GM18526 (cell line): ENCODE measurements around the gene AQP7.
"Not testable (repeated sequence)": the region's sequence is repeated elsewhere in the genome, so short reads cannot be mapped to it uniquely, and the experiment has no call there.

Experiments used
- POLR2A ChIP-seq: IDR thresholded peaks from 3 replicates; pipeline ENCODE4 v1.6.1; 2011; ENCODE audit not compliant: insufficient read length; ENCODE audit errors: extremely low read depth

The AQP7 gene

DNA sequence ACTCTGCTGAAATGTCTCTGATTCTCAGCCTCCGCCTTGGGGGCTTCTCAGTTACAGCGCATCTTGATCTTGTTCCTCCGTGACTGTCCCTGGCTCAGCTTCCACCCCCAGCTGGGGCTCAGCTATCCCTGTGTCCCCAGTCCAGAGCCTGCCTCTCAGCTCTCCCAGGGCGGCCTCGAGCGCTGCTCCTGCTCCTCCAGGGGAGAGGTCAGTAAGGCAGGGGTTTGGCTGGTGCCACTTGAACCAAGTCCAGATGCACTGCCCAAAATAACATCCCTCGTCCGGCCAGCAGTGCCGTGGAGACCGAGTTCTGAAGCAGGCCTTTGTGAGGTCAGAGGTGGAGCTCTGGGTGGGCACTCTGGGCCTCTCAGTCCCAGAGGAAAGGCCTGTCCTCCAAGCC is at the start of gene AQP7:
AQP7 (minus strand) TSS at position 198 of the 400 bp plus-strand sequence. CDS start 1,306 bp downstream, outside the sequence.
- not testable (repeated sequence) for TF ChIP-seq POLR2A

DNA sequence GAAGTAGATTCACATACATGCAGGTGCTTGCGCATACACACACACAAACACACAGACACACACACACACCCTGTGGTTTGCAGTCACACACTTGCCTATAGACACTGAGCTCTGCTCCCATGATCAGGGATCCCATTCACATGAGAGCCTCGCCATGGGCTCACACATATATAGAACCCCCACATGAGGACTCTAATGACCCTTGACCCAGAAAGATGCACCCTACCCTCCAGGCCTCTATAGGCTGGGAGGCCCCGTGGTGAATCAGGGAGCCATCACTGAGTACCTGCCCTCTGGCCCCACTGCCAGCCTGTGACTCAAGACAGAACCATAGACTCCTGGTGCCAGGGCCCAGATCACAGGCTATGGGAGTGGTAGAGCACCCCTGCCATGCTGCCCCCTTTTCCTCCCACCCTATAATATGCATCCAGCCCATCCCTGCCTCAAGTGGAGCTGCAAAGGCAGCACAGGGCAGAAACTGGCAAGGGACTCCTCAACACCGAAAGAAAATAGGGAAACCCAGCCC is 48.3 kb upstream of the AQP7 start:
- no peak for TF ChIP-seq POLR2A

- TF ChIP-seq POLR2A: no peak
Observed at GRCh38 chr9:33449715-33450114, 47.3 kb upstream of the AQP7 start.

DNA sequence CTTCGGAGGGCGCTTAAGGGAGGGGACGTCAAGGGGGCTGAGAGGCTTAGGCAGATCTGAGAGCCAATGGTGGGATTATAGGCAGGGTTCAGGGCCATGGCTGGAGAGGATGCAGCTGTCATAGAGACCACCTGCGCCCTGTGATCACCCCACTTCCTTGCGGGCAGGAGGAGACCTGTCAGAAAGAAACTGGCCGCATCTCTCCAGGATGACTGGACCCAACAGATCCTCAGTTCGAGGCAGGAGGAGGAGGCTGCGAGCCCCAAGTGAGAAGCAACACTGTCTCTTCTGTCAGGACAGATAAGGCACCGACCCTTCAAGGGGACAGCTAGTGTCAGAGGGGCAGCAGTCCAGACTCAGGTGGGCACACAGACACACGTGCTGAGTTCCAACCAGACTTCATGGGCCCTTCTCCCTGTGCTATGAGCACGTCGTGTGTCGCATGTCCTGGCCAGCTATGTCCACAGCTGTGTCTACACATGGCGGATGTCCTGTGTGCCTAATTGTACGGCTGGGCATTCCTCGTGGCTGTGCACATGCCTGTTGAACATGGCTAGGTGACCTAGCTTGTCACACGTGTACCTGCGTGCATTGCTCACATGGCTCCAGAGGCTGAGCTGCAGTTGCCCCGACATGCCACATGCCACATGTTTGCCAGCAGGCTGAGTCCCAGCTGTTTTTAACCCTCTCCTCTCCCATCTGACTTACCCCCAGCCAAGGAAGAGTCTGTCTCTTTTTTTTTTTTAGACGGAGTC is 45.6 kb upstream of the AQP7 start:
- no peak for TF ChIP-seq POLR2A

- no peak for TF ChIP-seq POLR2A
Observed at GRCh38 chr9:33446946-33447798, 44.8 kb upstream of the AQP7 start, which contains the start of gene AQP3. AQP3 (minus strand) TSS chr9:33447593; CDS start chr9:33447530, 63 bp downstream.

DNA sequence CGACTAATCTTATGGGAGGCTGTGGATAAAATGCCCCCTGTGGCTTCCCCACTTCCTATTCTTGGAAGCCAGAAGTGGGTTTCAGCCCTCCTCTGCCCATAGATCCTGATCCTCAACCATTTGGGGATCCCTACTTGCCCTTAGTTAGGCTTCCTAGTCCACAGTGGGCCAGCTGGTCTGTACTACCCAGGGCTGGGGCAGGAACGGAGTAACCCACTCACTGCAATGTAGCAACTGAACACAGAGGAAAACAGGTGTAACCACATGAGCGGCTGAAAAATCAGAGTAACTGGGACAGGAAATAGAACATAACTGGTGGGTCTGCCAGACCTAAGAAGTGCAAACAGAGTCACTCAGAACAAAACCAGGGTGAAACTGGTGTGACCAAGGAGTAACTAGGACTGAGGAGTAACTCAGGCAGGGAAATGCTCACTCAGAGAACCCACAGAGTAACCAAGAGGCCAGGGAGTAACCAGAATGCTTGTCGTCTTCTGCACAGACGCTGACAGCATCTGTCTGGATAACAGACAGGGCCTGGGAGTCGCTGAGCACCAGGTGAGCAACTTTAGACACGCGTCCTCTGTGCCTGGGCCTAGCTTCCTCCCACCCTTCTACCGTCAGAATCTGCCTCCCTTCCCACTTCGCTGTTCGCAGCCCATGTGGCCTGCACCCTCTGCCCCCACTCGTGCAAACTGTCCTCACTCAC is 44.0 kb upstream of the AQP7 start:
- no peak for TF ChIP-seq POLR2A

DNA sequence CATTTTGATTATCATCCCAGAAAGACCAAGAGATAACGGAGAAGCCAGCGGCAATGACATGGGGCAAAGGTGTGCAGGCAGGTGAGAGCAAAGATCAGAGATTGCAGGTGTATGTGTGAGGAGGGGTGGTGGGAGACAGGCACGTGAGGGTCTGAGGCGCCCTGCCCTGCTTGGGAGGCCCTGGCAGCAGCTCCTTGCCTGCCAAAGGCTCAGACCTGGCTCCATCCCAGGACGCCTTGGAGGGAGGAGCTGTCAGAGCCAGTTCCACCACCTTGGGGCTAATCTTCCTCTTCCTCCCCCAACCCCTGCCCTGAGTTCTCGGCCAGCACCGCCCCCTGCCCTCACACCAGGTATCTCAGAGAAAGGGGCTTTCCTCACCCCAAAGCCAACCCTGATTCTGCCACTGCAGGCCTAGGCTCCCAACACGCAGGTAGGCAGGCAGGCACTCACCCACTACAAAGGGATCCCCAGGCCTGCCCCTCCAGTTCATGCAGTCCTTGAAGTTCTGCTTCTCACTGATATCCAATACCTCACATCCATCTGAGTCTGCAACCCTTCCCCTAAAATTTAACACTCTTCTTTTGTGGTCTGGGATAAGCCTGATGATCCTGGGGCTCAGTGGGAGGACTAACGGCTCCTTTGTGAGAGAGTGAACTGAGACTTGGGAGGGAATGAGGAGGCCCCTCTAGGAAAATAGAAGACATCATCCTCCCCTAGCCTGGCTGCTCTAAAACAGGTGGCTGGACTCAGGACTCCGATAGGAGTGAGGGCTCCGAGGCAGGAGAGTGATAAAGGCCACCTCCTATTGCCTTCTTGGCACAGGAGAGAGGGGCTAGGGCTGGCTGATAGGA is 43.2 kb upstream of the AQP7 start:
- TF ChIP-seq POLR2A: no peak

- TF ChIP-seq POLR2A: no peak
Observed at GRCh38 chr9:33443464-33444154, 41.2 kb upstream of the AQP7 start.

DNA sequence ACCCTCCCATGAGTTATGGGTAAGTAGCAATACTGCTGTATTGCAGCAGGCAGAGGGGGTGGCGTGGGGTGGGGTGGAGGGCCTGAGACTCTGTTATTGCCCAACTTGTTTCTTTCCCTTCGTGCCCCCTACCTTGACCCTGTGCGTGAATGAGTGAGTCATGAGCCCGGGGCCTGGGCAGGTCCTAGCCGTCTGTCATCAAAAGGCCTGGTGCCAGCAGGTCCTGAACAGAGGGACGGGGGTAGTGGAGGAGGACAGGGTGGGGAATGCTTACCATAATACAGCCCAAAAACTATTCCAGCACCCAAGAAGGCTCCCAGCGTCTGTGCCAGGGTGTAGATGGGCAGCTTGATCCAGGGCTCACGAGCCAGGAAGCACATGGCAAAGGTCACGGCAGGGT is 40.7 kb upstream of the AQP7 start:
- no peak for TF ChIP-seq POLR2A

DNA sequence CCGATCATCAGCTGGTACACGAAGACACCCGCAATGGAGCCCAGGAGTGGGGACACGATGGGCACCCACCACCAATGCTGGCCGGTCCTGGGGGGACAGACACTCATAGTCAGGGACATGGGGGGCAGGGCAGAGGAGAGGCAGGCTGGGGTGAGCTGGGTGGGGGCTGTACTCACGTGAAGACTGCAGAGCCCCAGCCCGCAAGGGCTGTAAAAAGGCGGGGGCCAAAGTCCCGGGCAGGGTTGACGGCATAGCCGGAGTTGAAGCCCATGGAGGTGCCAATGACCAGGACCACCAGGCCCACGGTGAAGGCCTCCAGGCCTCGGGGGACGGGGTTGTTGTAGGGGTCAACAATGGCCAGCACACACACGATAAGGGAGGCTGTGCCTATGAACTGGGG is 39.8 kb upstream of the AQP7 start:
- TF ChIP-seq POLR2A: no peak

DNA sequence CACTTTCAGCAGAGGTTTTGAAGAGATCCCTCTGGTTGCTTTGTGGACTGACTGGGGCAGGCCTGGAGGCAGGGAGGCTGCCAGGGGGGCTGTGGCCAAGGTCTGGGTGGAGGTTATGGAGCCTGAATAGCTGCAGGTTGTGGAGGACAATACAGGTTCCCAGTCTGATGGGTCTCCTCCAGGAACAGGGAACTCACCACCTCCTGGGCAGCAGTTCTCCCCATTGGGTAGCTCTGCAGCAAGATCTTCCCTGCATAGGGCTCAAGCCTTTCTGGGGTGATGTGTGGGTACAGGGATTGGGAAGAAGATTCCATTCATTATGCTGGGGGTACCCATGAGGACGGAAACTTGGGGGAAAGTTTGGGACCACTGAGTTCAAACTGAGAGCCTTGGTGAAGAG is 38.2 kb upstream of the AQP7 start:
- TF ChIP-seq POLR2A: no peak

DNA sequence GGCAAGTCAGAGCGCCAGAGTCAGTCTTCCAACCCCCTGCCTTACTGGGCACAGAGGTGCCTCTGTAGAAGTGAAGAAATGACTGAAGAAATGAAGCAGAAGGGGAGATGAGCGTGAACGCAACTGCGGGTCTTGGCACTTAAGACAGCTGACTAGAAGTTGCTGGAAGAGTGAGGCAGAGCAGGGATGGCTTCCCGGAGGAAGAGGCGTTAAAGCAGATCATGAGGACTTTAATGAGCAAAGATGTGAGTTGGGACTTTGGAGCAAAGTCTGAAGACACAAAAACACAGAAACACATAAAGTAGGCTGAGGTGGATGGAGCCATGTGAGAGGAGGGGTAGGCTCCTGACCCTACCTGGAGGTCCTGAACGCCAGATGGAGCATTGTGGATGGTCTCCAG is 37.8 kb upstream of the AQP7 start:
- TF ChIP-seq POLR2A: no peak

DNA sequence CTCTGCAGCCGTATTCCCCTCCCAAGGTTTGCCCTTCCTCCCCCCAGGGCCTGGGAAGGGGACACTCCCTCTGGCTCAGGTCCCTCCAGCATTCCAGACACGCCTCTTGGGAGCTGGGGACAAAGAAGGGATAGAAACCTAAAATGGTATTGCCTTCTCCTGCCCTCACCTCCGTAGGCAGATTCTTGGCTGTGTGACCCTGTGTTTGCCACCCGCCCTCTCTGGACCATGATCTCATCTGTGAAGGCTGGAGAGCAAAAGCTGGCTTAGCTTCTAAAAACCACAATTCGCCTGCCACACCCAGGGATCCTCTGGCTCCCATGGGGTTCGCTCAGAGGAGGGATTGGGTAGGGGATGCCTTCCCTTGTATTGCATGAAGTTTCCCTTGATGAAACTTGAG is 37.4 kb upstream of the AQP7 start:
- TF ChIP-seq POLR2A: no peak
